GM15510 (cell line): ENCODE measurements around the gene BTBD17.

Experiments
- POLR2A ChIP-seq: IDR thresholded peaks from 3 replicates; pipeline ENCODE4 v1.6.1; 2011; ENCODE audit warnings: borderline replicate concordance; ENCODE audit not compliant: insufficient read length; ENCODE audit errors: extremely low read depth

BTBD17 gene

GRCh38 chr17:74336307-74336706 lies 25.4 kb downstream of the BTBD17 start:
- TF ChIP-seq POLR2A: no peak

DNA sequence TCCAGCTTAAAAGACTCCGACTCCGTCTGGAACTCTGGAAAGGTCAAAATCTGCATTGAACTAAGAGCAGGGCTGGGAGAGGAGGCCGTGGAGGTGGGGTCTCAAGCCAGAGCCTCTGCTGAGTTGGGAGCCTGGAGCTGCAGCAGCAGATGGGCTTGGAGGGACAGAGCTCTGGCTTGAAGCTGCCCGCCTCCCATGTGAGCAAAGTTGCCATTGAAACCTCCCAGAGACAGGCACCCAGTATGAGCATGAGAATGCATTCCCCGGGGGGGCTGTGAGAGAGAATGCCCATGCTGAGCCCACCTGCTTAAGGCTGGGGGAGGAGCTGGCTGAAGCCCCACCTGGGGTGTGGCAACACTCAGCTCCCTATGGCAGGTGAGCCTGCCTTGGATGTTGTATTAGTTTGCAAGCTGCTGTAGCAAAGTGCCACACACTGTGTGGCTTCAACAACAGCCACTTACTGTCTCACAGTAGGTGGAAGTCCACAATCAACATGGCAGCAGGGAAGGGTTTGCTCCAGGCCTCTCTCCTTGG lies 26.1 kb downstream of the BTBD17 start:
- TF ChIP-seq POLR2A: no peak

GRCh38 chr17:74334393-74335039 lies 27.2 kb downstream of the BTBD17 start:
- no peak for TF ChIP-seq POLR2A

- TF ChIP-seq POLR2A: no peak
These were observed 28.8 kb downstream of the BTBD17 start for GRCh38 chr17:74332763-74333283.

GRCh38 chr17:74332017-74332650 lies 29.5 kb downstream of the BTBD17 start:
- no peak for TF ChIP-seq POLR2A

DNA sequence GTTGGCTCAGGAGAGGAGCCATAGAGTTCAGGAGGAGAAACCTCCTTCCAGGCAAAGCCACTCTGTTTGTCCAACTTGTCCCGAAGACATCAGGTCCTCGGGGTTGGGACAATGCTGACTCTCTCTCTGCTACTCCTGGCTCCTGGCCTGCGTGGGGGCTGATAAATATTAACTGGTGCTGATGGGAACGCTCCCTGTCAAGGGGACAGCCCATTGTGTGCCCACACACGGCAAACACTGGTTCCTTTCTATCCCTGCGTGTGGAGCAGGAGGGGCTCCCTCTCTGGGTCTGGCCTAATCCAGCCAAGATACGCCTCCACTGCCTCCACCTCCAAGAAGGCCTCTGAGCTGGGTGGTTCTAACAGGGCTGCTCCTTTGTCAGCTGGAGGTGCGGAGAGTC lies 31.2 kb downstream of the BTBD17 start:
- TF ChIP-seq POLR2A: no peak

DNA sequence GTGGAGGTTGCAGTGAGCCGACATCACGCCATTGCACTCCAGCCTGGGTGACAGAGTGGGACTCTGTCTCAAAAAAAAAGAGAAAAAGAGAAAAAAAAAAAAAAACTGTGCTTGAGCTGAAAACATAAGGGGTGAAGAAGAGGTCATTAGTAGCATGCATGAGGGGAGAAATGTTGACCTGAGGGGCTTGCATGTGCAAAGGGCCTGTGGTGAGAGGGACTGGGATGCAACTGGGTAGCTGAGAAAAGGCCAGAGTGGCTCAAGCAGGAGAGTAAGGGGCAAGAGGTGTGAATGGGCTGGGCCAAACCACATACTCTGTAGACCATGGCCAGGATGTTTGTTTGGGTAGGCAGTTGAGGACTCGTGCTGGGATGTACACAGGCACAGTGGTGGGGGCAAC lies 32.3 kb downstream of the BTBD17 start:
- TF ChIP-seq POLR2A: no peak

DNA sequence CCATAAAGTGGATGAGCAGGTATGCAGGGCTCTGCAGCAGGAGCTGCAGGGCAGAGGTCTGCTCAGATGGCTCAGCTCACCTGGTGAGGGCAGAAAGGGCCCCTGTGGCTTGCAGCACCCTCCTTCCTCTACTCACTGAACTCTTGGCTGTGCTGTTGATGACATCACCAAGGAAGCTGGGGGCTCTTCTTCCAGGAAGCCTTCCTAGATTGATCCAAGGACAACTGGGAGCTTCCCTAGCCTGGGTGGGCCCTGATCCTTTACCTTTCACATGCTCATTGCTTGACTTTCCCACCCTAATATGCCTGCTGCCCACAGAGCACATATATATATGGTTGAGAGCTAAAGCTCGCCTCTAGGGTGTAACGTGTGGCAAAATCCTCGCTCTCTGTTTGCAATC lies 33.2 kb downstream of the BTBD17 start:
- no peak for TF ChIP-seq POLR2A

DNA sequence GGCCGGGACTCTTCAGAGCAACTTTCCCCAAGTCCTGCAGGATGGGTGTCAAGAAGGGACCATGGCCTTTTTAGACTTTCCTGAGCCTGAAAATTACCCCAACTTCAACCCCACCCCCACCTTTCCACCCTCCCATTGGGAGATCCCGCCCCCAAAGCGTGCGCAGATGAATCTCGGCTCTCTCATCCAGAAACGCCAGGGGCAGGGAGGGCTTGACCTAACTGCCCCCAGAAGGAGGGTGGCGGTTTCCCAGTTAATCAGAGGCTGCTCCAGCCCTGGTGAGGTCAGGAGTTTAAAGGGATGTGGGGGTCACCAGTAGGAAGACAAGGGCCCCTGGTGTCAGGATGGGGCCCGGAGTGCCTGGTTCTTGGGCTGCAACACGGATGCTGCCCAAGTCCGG lies 35.2 kb downstream of the BTBD17 start:
- TF ChIP-seq POLR2A: no peak

DNA sequence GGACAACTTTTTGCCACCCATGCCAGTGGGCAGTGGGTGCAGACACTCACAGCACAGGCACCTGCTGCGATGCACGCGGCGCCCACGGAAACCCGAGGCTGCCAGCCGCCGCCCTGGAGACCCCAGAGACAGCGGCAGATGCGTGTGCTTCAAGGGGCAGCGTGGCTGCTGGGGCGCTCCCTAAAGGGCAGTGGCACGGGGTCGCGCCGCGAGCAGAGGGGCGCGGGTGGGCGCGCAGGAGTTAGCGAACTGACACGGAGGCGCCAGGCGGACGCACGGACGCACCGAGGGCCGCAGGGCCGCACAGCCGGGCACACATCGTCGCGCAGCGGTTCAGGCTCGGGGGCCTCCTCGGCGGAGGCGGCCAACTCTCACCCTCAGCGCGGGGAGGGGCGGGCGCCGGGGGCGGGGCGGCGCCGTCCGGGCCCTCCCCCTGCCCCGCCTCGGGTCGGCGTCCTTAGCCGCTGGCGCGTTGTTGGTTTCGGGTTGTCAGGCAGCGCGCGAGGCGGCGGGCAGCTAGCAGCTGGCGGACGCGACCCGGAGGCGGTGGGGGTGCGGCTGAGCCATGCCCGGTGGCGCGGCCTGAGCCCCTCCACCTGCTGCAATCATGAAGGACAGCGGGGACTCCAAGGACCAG lies 35.8 kb downstream of the BTBD17 start, which contains the start of gene KIF19:
TSS of gene KIF19 (plus strand) at position 484 of the 637 bp plus-strand sequence. CDS start at position 608, 124 bp downstream.
- TF ChIP-seq POLR2A: no peak

DNA sequence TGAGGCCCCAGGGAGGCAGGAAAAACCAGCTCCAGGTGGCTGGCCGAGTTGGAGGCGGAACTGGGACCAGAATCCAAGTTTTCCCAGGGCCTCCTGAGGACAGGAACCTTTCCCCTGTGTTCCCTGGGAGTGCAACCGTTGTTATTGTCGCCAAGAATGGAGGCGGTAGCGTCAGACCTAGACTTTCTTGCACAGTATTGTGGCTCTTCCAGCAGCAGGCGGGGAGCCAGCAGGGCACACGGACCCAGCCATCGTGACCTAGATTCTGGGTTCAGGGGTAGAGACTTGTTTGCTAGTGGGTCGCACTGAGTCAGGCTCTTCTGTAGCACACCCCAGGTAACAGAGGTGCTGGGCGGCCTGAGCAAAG lies 36.3 kb downstream of the BTBD17 start:
- TF ChIP-seq POLR2A: no peak

GRCh38 chr17:74324521-74324920 lies 37.1 kb downstream of the BTBD17 start:
- TF ChIP-seq POLR2A: no peak

GRCh38 chr17:74318391-74318790 lies 43.3 kb downstream of the BTBD17 start:
- TF ChIP-seq POLR2A: no peak

DNA sequence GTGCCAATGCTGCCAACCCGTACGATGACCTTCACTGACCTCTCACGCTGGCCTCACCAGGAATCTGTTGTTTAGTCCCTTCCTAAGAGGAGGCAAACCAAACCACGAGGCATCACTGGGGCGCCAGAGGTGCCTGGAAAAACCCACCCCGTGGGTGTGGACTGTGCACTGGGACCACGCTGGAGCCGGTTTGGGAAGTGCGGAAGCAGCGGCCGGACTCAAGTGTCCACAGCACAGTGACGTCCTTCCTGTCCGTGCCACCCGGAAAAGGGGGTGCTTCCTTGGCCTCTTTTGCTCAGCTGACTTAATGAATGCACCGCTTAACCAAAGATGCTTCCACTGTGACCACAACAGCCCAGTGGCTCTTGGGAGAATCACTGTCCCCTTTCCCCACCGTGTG lies 44.6 kb downstream of the BTBD17 start:
- TF ChIP-seq POLR2A: no peak

GRCh38 chr17:74316220-74316619 lies 45.4 kb downstream of the BTBD17 start:
- TF ChIP-seq POLR2A: no peak
